GM21786 (cell line): ENCODE data around the gene DDX25.

ENCODE experiments used
- ATAC-seq: cut with Tn5 transposase; IDR thresholded peaks from one replicate; pipeline ENCODE4 v1.9.1; 2021; ENCODE audit not compliant: unreplicated experiment

Gene DDX25

DNA sequence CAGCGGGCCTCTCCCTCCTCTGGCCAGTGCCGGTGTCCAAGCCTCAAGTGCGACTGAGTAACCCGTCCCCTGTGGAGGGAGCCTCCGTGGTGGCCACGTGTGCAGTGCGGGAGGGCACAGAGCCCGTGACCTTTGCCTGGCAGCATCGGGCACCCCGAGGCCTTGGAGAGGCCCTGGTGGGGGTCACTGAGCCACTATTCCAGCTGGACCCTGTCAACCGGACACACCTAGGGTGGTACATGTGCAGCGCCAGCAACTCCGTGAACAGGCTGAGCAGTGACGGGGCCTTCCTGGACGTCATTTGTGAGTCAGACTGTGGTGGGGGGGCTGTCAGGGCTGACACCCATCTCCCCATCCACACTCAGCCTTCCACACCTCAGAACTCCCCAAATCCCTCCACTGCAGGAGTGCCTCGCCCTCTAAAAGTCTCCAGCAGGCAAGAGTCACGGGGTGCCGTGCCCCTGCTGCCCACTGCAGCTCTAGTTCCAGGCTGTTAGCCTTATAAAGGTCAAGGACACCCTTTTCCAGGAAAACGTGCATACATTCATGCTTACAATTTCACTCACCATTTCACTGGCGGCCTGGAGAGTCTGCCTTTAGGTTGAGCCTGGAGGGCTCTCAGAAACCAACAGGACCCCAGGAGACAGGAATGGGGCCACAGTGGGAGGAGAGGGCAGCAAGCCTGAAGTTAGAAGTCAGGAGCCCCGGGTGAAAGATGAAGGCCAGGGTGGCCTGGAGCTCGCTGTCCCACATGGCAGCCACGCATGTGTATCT lies 44.2 kb downstream of the DDX25 start:
- no peak for ATAC-seq

DNA sequence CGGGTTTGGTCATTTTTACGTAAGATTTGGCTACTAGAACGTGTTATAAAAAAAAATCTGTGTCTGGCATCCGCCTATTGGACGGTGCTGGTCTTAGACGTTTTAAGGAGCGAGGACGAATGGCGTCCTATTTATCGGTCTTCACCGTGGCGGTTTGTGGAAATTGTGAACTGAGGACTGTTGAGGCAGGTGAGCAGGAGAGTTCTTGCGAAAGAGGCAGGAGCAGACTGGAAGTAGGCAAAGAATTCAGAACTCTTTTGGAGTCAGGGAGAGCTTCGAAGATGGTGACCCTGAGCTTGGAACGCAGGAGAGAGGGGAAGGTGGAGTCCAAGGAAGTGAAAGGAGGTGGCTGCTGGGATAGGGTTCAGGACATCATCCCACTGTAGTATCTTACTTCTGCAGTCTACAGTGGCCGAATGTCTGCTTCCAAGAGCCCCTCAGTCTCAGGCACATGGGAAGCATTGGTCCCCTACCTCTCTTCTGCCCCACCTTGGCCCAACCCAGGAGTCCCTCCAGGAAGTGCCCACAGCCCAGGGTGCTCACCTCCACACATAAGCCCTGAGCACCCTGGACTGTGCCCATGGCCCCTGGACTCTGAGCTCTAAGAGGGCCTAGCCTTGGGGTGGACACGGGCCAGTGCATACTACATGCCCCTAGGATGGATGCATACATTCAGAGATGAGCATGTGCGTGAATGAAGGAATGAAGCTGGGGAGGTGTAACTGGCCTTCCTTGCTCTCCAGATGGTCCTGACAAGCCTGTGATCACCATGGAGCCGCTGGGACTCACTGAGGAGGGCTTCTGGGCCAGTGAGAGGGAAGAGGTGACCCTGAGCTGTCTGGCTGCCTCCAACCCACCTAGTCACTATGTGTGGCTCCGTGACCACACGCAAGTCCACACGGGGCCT lies 45.2 kb downstream of the DDX25 start:
- no peak for ATAC-seq

DNA sequence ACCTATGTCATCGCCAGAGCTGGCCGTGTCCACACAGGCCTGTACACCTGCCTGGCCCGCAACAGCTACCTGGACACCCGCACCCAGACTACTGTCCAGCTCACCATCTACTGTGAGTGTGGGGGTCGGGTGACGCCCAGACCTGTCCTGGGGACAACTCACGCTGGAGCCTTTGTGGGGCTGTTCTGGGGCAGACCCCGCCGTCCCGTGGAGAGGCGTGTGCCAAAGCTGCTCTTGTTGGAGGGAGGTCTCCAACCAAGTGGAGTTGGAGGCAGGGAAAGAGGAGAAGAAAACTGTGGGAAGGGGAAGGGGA lies 45.8 kb downstream of the DDX25 start:
- no peak for ATAC-seq

DNA sequence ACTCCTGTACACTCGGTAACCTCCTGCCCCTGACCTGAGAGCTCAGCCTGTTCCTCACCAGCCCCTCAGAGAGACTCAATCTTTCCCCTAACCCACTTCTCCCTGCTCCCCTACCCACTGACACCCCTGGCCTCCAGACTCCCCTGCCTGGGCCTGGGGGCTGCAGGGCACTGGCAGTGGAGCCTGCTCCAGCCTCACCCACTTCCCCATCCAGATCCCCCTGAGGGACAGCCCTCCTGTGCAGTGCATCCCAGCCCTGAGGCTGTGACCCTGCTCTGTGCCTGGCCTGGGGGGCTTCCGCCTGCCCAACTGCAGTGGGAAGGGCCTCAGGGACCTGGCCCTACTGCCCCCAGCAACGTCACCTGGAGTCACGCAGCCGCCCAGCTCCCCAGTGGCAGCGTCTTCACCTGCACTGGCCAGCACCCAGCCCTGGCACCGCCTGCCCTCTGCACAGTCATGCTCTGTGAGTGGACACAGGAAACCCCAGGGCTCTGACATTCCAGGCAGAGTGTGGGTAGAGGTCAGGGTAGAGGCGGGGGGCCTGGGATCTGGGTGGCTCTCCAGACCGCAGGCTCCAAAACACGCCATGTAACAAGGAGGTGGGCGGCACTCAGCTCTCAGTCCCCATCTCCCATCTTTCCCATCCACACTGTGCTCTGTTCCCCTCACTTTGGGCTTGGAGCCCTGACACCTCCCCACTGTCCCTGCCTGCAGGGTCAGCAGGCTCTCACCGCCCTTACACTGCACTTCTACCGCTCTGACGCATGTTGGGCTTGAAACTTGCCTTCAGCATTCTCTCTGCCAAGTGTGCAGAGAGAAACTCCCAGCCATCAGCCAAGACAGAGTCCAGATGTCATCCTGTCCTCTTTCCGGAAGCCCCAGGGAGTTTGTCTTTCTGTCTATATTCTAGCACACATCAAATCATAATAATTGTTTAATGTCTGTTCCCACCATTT lies 46.7 kb downstream of the DDX25 start:
- no peak for ATAC-seq

DNA sequence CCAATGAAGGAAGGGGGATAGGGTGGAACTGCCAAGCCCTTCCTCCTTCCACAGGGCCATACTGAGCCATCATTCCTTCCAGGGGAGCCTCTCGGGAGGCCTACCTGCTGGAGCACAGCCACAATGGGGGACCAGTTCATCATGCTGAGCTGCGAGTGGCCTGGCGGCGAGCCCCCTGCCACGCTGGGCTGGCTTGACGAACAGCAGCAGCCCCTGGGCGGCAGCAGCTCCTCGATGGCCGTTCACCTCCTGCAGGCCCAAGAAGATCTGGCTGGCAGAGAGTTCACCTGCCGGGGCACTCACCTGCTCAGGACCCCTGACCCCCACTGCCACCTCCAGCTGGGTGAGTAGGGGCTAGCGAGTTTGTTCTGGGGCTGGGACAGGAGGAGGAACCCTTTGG lies 47.4 kb downstream of the DDX25 start:
- no peak for ATAC-seq

DNA sequence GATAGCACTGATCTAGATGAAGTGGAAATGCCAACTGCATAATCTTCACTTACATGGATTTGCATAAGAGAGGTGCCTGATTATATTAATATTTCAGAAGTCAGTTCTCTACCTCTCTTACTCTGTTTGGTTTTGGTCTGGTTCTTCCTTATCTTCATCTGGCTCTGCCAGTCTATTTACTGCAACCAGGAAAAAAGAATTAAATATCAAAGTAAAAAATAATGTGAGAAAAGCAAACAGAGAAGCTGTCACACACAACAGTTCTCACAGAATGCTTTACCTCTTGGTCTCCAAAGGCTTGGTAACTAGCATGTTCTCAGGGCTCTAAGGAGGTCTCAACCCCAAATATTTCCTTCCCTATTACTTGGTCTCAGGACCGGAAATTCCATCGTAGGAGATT lies 48.3 kb downstream of the DDX25 start:
- no peak for ATAC-seq

DNA sequence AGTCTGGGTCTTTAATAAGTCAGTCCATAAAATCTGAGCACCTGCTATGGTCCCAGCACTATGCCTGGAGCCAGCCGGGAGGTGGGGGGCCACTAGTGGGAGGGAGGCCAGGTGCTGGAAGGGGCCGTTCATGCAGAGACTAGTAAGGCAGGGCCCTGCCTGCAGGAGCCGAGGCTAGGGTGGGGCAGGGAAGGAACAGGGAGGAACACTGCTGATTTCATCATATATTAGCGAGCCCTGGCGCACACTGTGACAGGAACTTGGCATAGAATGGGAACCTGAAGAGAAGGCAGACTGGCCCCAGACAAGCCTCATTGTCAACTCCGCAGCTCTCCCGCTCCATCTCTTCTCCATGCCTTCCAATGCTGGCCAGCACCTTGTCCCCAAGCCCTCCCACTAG lies 48.7 kb downstream of the DDX25 start:
- ATAC-seq = no peak

DNA sequence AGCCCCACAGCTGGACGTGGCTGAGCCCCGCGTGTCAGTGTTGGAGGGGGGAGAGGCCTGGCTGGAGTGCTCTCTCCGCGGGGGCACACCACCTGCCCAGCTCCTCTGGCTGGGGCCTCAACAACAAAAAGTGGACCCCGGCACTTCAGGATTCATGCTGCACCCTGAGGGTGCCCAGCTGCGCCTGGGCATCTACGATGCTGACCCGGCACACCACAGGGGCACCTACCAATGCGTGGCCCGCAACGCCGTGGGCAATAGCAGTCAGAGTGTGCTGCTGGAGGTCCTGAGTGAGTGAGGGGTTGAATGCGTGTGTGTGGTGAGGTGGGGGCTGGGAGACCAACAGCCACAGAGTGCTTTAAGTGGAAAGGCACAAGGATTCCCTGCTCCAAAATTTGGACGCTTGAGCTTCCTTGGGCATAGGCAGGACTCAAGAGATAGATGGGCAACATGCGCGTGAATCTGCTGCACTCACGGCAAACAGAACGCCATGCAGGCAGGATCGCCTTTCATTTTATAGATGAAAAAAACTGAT lies 49.2 kb downstream of the DDX25 start:
- ATAC-seq = no peak

DNA sequence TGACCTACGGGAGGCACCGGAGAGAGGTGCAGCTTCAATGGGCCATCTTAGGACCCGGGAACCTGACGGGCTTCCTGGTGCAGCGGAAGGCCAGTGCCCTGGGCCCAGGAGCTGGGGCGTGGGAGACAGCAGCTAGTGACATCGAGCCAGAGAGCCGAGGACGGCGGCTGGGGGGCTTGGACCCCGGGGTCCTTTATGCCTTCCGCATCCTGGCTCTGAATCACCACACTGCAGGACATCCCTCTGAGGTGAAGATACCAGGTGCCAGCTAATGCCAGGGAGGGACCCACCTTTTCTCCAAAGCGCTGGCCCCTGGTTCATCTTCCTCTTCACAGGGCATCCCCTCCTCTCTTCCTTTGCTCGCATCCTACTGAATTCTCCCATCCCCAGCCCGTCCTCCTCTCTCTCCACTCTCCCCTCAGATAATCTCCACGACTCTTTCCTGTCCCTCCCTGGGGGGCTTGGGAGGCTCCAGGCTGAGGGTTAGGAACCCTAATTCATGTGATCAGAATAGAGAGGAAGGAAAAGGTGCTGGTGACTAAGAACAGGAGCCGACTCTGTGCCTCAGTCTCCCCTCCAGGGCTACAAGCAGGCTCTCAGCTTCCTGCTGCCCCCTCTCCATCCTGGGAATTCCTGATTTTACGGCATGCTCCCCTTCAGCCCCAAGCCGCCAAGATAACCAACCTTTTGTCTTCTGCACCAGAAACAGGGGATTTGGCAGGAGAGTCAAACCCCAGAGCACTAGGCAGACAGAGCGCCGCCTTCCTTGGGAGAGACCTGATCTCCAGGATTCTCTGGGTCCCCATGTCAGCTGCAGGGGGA lies 50.0 kb downstream of the DDX25 start:
- ATAC-seq = no peak

DNA sequence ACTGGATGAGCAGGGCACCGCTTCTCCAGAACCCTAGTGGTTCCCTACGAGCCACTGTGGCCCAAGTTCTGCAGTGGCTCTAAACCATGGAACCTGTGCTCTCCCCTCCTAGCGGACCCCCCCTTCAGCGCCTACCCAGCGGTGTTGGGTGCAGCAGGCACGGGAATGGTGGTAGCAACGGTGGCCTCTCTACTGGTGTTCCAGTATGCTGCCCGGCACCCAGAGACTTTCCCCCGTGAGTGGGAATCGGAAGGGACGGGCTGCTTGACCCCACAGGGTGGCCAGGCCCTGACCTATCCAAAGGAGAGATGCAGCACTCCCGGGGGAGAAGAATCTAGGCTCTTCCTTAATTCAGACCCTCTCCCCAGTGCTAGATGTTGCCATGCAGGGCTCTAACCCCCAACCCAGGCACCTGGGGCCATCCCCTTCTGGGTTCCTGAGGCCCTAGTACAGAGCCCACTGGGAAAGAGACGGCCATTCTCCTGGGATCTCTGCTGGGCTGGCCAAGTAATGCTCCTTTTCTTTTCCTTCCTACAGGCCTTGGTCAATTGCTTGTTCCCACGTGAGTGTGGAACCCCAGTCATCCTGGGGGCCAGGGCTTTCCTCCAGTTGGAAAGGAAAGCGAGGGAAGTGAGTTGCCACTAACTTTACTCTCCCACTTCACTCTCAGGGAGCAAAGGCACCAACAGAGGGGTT lies 50.8 kb downstream of the DDX25 start:
- ATAC-seq = no peak

DNA sequence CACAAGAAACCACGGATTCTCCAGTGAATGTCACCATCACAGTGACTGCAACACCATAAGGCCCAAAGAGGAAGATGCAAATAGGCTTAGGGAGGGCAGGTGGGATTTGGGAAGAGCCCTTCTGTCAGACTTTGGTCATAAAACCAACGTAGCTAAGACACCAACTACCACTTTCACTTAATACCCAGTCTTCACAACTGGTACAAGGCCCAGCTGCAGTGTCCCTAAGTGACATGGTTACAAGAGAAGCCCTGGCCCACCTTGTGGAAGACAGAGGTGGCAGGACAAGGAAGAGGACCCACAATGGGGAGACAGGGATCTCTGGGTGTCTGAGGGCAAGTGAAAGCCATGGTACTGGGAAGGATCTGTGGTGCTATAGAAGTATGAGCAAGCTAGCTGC lies 51.5 kb downstream of the DDX25 start:
- no peak for ATAC-seq

DNA sequence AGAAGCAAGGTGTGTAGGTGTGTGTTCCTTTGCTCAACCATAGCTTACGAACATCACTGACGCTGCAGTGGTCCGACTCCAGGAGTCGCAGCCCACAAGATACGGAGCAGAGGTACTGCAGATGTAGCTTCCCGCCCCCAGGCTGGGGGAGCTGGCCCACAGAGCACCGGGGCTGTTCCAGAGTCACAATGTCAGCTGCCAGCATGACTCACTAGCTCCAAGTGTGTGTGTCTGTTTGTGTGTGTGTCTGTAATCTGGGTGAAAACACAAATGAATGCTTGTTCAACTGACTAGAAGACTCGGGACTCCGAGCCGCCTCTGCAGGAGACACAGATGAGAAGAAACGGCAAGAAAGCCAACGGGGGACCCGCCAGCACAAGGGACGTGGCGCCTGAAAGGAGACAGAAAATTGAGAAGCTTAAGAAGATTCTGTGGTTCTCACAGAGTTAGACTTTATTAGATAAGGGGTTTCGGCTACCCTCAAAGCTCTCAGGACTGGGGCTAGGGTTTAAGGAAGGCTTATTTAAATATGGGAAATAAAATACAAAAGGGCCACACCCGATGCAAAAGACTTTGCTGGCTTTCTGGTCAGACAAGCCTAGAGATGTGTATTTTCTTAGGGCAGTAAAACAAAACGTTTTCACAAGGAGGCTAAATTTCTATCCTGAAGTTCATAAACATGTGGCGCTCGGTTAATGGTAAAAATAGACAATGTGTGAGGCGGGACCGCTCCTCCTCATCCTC lies 52.3 kb downstream of the DDX25 start:
- no peak for ATAC-seq

DNA sequence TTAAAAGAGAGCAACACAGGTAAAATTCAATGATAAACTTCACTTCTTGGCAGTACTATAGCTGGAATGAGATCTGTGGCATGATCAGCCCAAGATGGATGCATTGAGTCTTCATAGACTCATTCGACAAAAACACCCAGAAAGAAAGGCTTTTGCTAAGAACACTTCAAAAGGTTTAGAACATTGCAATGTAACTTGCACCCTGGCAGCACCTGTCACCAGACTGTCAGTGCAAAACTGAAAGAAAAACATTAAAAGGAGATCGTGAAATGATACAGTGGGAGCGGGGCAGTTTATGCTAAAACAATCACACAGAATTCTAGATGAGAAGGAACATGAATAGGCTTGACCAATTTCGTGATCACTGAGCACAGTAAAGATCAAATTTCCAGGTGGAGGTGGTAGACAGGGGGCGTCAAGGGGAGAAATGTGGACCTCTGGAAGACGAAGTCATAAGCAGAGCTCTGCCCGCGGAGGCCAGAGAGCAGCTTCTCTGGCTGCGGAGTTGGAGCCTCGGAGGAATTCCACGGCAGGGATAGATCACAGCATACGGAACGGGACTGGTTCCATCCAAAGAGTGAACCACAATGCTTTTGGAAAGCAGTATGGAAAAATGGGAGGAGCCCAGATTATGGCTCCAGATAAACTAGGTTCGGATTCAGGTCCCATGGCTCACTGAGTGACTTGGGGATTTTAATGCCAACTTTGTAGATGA lies 53.5 kb downstream of the DDX25 start:
- ATAC-seq = no peak

DNA sequence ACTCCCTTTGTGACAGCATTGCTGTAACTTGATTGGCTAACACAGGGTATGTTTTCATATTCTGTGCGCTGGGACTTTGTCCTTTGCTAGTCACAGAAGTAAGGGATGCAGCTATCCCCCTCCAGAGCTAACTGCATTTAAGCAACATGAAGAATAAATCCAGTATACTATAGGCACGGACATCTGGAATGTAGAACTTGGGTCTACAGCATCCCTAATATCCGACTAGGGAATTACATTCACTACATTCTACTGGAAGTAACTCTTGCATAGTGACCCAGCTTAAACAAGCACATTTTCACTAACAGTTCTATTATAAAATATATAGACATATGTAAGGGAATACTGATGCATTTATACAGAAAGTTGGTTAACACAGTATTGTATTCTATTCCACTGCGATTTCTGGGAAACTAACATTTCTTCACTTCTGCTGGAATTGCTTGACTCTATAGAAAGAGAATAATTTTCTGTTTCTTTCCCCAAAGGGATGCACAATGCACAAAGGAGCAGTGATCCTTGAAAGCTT lies 54.6 kb downstream of the DDX25 start:
- ATAC-seq = no peak

DNA sequence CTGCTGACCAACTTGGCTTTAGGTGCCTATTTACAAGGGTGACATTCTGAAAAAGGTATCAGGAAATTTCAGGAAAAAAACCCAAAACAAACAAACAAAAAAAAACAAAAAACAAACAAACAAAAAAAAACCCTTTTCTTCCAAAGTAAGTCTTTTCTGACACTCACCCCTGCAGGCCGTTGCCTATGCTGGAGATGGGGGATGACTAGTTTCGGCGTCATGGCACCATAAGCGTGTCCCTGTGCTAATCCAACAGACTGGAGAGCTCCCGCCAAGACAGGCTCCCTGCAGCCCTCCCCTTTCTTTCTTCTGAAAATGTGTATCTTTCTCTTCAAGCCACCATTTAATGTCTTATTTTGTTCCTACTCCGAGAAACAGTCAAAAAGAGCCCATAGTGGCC lies 55.2 kb downstream of the DDX25 start:
- ATAC-seq = no peak

DNA sequence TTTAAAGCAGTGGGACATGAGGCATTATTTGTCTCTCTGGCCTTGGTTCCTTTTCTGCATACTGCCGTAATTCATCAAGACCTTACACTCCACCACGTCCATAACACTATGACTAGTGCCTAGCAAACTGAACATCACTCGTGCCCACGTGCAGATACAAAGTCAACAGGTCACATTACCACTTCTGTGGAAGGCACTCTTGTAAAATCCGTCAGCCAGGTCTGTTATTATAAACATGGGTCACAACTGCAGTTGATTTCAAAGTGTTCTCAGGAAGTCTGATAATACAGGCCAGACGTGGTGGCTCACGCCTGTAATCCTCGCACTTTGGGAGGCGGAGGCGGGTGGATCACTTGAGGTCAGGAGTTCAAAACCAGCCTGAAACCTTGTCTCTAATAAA lies 55.6 kb downstream of the DDX25 start:
- ATAC-seq = no peak

DNA sequence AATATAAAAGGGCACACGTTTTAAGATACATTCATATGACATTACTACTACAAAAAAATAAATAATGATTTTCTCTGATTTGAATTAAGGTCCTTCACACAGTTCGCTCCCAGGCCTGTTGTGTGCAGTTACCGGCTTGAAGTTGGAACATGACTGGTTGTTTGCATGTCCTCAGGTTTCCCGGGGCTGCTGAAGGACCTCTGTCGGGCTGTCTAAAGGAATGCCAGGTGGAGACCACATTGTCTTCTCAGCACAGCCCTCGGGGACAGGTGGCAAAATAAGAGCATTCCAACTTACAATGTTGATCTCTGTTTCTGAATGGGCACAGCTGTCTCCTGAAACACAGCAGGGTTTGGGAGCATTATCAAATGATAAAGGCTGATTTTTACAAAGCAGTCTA lies 56.5 kb downstream of the DDX25 start:
- no peak for ATAC-seq

DNA sequence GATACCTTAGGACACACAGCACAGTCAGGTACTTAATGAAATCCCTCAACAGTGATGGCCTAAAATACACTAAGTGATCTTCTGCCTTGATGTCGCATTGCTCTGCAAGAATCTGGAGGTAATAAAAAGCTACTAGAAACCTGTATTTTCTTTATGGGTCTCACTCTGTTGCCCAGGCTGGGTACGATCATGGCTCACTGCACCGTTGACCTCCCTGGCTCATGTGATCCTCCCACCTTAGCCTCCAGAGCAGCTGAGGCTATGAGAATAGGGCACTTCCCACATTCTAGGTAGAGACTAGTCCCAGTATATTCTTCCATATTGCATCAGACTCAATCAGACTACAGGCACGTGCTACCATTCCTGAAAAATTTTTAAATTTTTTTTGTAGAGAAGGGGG lies 63.2 kb downstream of the DDX25 start:
- no peak for ATAC-seq
